Measurements from ENCODE around the gene THRB.

Gene THRB

DNA sequence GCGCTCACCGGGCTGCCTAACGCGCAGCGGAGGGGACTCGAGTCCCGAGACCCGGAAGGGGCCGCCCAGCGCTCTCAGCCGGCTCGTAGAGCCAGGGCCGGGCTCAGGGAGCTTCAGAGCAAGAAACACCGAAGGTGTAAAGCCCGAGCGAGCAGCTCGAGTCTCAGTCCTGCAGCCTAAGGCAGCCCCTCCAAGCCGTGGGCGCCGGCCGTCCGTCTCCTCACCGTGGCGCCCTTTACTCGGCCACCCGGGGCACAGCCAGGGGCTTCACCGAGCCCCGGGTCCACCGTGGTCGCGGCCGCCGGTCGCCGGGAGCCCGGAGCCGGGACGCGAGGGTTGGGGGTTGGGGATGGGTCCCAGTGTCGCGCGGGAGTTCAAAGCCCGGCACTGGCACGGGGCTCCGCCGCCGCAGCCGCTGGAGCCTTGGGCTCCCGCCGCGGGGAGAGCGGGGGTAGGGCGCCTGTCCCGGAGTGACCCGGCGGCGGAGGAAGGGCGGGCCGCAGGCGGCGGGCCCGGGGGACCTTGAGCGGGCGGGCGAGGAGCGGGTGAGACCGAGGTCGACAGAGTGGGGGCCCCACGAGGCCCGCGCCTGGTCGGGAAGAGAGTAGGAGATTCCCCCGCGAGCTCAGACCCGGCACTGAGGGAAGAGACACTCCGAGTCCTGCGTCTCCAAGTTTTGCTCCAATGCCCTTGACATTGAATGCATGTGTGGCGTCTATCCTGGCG is 26.9 kb upstream of the THRB start:
- TF ChIP-seq, protein P1, sequence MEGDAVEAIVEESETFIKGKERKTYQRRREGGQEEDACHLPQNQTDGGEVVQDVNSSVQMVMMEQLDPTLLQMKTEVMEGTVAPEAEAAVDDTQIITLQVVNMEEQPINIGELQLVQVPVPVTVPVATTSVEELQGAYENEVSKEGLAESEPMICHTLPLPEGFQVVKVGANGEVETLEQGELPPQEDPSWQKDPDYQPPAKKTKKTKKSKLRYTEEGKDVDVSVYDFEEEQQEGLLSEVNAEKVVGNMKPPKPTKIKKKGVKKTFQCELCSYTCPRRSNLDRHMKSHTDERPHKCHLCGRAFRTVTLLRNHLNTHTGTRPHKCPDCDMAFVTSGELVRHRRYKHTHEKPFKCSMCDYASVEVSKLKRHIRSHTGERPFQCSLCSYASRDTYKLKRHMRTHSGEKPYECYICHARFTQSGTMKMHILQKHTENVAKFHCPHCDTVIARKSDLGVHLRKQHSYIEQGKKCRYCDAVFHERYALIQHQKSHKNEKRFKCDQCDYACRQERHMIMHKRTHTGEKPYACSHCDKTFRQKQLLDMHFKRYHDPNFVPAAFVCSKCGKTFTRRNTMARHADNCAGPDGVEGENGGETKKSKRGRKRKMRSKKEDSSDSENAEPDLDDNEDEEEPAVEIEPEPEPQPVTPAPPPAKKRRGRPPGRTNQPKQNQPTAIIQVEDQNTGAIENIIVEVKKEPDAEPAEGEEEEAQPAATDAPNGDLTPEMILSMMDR (IDR thresholded peaks at IDR 0.05; ENCODE audit: low read depth, low read length): peak; percentile 4
- DNase-seq (ENCODE audit: extremely low read depth, low read depth): no peak

DNA sequence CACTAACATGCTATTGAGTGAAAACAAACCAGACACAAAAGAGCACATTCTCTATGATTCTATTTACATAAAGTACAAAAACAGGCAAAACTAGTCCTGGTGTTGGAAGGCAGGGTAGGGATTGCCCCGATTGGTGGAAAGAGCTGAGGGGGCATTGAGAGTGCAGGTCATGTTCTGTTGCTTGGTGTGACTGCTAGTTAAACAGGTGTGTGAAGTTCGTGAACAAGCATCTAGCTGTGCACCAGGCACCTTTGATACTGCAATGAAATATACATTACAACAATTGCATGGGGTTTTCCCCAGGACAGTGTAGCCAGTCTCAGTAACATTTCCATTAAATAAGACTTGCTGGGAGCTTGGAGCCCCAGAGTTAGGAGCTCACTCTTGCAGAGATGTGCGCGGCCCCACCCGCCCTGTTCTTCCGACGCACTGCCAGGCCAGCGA is 26.3 kb upstream of the THRB start:
- no peak for DNase-seq (ENCODE audit: extremely low read depth, low read depth)
- TF ChIP-seq, protein P1 (IDR thresholded peaks at IDR 0.05; ENCODE audit: low read depth, low read length): no peak

DNA sequence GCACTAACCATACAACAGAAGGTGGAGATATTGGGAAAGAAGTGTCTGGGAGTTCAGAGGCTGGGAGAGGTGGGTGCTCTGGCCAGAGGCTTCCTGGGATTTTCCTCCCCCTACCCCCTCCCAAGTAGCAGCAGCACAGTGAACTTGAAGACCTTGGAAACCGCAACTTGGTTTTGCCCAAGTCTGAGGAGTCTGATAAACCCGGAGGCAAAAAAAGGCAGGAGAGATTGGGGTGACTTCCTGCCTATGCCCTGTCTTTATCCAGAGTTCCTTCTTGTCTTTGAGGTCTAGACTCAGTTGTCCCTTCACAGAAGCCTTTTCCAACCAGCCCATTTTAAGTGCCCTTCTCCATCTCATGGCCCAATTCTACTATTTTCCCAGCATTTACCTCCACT is 25.4 kb upstream of the THRB start:
- TF ChIP-seq, protein P1 (IDR thresholded peaks at IDR 0.05; ENCODE audit: low read depth, low read length): no peak
- DNase-seq (ENCODE audit: extremely low read depth, low read depth): no peak

DNA sequence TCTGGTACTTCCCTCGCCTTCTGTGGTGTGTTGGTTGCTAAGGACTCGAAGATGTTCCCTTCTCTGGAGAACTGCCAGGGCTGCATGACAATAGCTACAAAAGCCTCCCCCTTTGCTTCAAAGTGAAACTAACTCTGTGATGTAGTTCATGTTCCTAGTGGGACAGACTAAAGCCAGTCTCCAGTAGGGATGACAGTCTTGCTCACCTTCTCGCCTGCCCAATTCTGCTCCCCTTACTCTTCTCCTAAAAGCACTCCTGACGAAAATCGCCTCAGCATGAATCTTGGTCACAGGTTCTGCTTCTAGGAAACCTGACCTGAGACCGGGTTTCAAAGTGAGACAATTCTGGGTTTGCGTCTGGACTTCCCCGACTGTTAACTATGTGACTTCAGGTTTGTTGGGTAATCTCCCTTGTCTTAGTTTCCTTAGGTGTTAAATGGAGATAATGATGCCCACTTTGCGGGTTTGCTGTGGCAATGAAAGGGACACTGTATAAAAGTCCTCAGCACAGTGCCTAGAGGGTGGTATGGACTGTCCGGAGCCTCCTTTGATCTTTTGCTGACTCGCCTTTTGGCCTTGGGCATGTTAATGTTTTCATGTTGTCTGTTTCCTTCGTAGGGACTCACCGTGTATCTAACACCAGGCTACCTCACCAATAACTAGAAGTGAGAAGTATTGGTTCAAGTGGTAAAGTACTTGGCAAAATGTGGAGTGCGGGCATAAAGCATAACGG is 24.9 kb upstream of the THRB start:
- DNase-seq (ENCODE audit: extremely low read depth, low read depth): no peak
- TF ChIP-seq, protein P1 (IDR thresholded peaks at IDR 0.05; ENCODE audit: low read depth, low read length): no peak

DNA sequence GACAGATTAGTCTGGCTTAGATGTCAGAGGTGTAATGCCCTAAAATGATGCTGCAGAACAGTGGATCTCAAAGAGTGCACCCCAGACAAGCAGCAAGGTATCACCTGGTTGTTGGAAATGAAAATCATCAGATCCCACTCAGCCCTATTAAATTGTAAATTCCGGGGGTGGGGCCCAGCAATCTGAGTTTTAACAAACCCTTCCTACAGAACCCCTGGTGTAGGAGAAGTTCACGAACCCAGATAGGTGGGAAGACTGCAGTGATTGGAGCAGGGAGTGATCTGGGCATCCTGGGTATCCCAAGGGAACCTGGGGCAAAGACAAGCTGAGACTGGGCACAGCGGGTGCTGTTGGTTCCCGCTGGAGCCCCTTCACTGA is 24.3 kb upstream of the THRB start:
- DNase-seq (ENCODE audit: extremely low read depth, low read depth): no peak
- TF ChIP-seq, protein P1 (IDR thresholded peaks at IDR 0.05; ENCODE audit: low read depth, low read length): no peak

DNA sequence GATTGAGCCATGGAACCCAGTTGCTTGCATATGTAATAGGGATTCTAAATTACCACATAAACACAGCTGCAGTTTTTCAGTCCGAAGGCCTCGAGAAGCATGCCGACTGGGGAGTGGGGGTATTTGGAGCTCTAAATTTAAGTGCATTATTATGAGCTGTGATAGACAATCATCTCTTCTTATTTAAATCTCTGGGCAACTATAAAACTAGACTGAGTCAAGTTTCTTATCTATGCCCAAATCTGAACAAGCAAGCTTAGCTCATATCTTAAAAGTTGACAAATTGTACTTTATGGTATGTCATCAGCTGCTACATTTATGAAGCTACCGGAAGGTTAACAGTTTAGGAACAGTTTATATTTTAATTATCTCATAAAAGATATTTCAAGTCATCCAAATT is 19.5 kb upstream of the THRB start:
- TF ChIP-seq, protein P1 (IDR thresholded peaks at IDR 0.05; ENCODE audit: low read depth, low read length): no peak
- DNase-seq (ENCODE audit: extremely low read depth, low read depth): no peak

DNA sequence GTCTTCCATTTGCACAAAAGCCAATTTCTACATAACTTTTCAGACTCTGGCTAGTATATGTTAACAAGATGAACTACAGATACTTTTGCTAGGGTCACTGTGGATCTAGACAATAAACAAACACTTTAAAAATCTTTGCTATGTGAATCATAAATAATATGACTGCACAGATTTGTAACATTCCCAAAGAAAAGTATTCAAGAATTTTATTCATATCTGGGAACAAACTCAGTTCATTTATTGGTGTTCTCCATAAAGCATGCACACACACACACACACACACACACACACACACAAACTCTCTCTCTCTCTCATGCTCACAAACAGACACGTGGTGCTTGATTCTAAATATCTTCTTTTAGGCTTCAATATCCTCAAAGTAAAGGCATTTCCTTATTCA is 18.8 kb upstream of the THRB start:
- DNase-seq (ENCODE audit: extremely low read depth, low read depth): no peak
- TF ChIP-seq, protein P1 (IDR thresholded peaks at IDR 0.05; ENCODE audit: low read depth, low read length): no peak
